ENCODE measurements around the gene MEF2B. TPM values are rescaled to one million over a fixed set of nuclear protein-coding genes. Genes with fewer than 3 reads are reported as not detected.

Gene MEF2B
- total and polyA plus RNA-seq, 2 donors (not counting 1 experiment from before 2014, with no cell fraction given) = 0.33 to 0.35 TPM

- Histone ChIP-seq H3K4me3 (replicated peaks in 1 of 4; ENCODE audit: control extremely low read depth in 1 of 4, insufficient read depth in 1 of 4, low read depth in 3 of 4, low read length in 4 of 4) (no peak overlapping the region), H4K20me1 (ENCODE audit: control insufficient read depth, extremely low read depth, insufficient read depth, low read length) (no peaks in the 10 kb centered on the region), H3K36me3 (ENCODE audit: control insufficient read depth, insufficient read depth, low read length) (no peaks in the 10 kb centered on the region), H3K9me3 (ENCODE audit: control insufficient read depth, insufficient read depth, low read depth, low read length) (no peaks in the 10 kb centered on the region), H3K27ac (ENCODE audit: insufficient read depth, low read length) (no peak overlapping the region), H2AFZ (ENCODE audit: low read length) (no peak overlapping the region), H3K79me2 (ENCODE audit: control insufficient read depth, insufficient read depth, low read length) (no peaks in the 10 kb centered on the region), H3K4me2 (ENCODE audit: extremely low read depth, insufficient read depth, low read length) (no peak overlapping the region), H3K27me3 (ENCODE audit: control insufficient read depth, insufficient read depth, low read length) (no peaks in the 10 kb centered on the region), H3K4me1 (ENCODE audit: control insufficient read depth, extremely low read depth, insufficient read depth, low read length) (no peaks in the 10 kb centered on the region), H3K9ac (ENCODE audit: insufficient read depth, low read length) (no peak overlapping the region)
- TF ChIP-seq CTCF (conservative IDR thresholded peaks at IDR 0.05 in 1 of 2, IDR thresholded peaks at IDR 0.05 in 1 of 2; ENCODE audit: low read depth in 1 of 2, low read length in 2 of 2) (no peak), EZH2 (IDR thresholded peaks at IDR 0.05; ENCODE audit: low read length, missing control alignments) (no peak)
- no peak for DNase-seq (ENCODE audit: low read depth in 2 of 2)
These were observed 23.2 kb downstream of the MEF2B start for GRCh38 chr19:19146865-19147264.

GRCh38 chr19:19145684-19146608 lies 24.1 kb downstream of the MEF2B start:
- Histone ChIP-seq H4K20me1 (ENCODE audit: control insufficient read depth, extremely low read depth, insufficient read depth, low read length) (no peaks in the 10 kb centered on the region), H3K27ac (ENCODE audit: insufficient read depth, low read length) (no peak overlapping the region), H3K4me1 (ENCODE audit: control insufficient read depth, extremely low read depth, insufficient read depth, low read length) (no peaks in the 10 kb centered on the region), H2AFZ (ENCODE audit: low read length) (peak overlapping the region; percentile 87), H3K79me2 (ENCODE audit: control insufficient read depth, insufficient read depth, low read length) (no peaks in the 10 kb centered on the region), H3K36me3 (ENCODE audit: control insufficient read depth, insufficient read depth, low read length) (no peaks in the 10 kb centered on the region), H3K27me3 (ENCODE audit: control insufficient read depth, insufficient read depth, low read length) (no peaks in the 10 kb centered on the region), H3K4me2 (ENCODE audit: extremely low read depth, insufficient read depth, low read length) (peak overlapping the region; percentile 25), H3K9me3 (ENCODE audit: control insufficient read depth, insufficient read depth, low read depth, low read length) (no peaks in the 10 kb centered on the region), H3K4me3 (replicated peaks in 1 of 4; ENCODE audit: control extremely low read depth in 1 of 4, insufficient read depth in 1 of 4, low read depth in 3 of 4, low read length in 4 of 4) (no peak overlapping the region), H3K9ac (ENCODE audit: insufficient read depth, low read length) (peak overlapping the region; percentile 7)
- TF ChIP-seq CTCF (conservative IDR thresholded peaks at IDR 0.05 in 1 of 2, IDR thresholded peaks at IDR 0.05 in 1 of 2; ENCODE audit: low read depth in 1 of 2, low read length in 2 of 2) (peak; percentile 85 to 86), EZH2 (IDR thresholded peaks at IDR 0.05; ENCODE audit: low read length, missing control alignments) (no peak)
- DNase-seq (ENCODE audit: low read depth in 2 of 2) = peak; percentile 35 to 49

- Histone ChIP-seq H3K27me3 (ENCODE audit: control insufficient read depth, insufficient read depth, low read length) (no peaks in the 10 kb centered on the region), H3K9ac (ENCODE audit: insufficient read depth, low read length) (no peak overlapping the region), H3K4me2 (ENCODE audit: extremely low read depth, insufficient read depth, low read length) (no peak overlapping the region), H3K36me3 (ENCODE audit: control insufficient read depth, insufficient read depth, low read length) (no peaks in the 10 kb centered on the region), H3K27ac (ENCODE audit: insufficient read depth, low read length) (no peak overlapping the region), H3K4me3 (replicated peaks in 1 of 4; ENCODE audit: control extremely low read depth in 1 of 4, insufficient read depth in 1 of 4, low read depth in 3 of 4, low read length in 4 of 4) (no peak overlapping the region), H3K79me2 (ENCODE audit: control insufficient read depth, insufficient read depth, low read length) (no peaks in the 10 kb centered on the region), H4K20me1 (ENCODE audit: control insufficient read depth, extremely low read depth, insufficient read depth, low read length) (no peaks in the 10 kb centered on the region), H3K9me3 (ENCODE audit: control insufficient read depth, insufficient read depth, low read depth, low read length) (no peaks in the 10 kb centered on the region), H3K4me1 (ENCODE audit: control insufficient read depth, extremely low read depth, insufficient read depth, low read length) (no peaks in the 10 kb centered on the region), H2AFZ (ENCODE audit: low read length) (no peak overlapping the region)
- no peak for DNase-seq (ENCODE audit: low read depth in 2 of 2)
- no peak for TF ChIP-seq EZH2 (IDR thresholded peaks at IDR 0.05; ENCODE audit: low read length, missing control alignments)
- TF ChIP-seq CTCF (conservative IDR thresholded peaks at IDR 0.05 in 1 of 2, IDR thresholded peaks at IDR 0.05 in 1 of 2; ENCODE audit: low read depth in 1 of 2, low read length in 2 of 2) = no peak
These were observed 24.8 kb downstream of the MEF2B start for GRCh38 chr19:19145281-19145680.
